Fibroblast of the aortic adventitia (primary cell): ENCODE measurements around the gene DCAF7. TPM values are rescaled to one million over a fixed set of nuclear protein-coding genes. Genes with fewer than 3 reads are reported as not detected.

Source experiments
- DNase-seq: peaks from one replicate; pipeline ENCODE4 v3.0.0-alpha.2; 2010; ENCODE audit warnings: low read depth
- H3K4me3 ChIP-seq: 2 replicates; pipeline ENCODE4 v1.5.1; 2011; ENCODE audit warnings: low read depth, mild to moderate bottlenecking, control low read depth, low read length, moderate library complexity
- total RNA-seq: library from RNA; depleted of rRNA; stranded (reverse); fragments of >200 nt; gene quantifications from 2 replicates; pipeline ENCODE4 v1.2.3, GENCODE V29; 2012; ENCODE audit warnings: low replicate concordance
- TF ChIP-seq, protein P1 (sequence below): IDR thresholded peaks from 2 replicates; pipeline ENCODE4 v1.5.1; 2011; ENCODE audit warnings: mild to moderate bottlenecking, low read length, control low read depth, inconsistent platforms; ENCODE audit not compliant: insufficient read depth

Gene DCAF7
- total RNA-seq, 1 donor, result 31.5 TPM

DNA sequence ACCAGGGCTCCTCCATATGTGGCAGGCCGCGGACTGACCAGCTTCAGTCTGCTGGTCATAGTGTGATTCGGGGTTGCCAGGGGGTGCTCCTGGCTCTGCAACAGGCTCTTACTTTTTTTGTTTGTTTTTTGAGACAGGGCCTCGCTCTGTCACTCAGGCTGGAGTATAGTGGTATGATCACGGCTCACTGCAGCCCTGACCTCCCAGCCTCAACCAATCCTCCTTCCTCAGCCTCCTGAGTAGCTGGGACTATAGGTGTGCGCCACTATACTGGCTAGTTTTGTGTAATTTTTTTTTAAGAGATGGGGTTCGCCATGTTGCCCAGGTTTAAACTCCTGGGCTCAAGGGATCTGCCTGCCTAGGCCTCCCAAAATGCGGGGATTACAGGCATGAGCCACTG is 38.9 kb upstream of the DCAF7 start:
- no peak overlapping the region for H3K4me3 ChIP-seq
- no peak for DNase-seq
- TF ChIP-seq, protein P1, sequence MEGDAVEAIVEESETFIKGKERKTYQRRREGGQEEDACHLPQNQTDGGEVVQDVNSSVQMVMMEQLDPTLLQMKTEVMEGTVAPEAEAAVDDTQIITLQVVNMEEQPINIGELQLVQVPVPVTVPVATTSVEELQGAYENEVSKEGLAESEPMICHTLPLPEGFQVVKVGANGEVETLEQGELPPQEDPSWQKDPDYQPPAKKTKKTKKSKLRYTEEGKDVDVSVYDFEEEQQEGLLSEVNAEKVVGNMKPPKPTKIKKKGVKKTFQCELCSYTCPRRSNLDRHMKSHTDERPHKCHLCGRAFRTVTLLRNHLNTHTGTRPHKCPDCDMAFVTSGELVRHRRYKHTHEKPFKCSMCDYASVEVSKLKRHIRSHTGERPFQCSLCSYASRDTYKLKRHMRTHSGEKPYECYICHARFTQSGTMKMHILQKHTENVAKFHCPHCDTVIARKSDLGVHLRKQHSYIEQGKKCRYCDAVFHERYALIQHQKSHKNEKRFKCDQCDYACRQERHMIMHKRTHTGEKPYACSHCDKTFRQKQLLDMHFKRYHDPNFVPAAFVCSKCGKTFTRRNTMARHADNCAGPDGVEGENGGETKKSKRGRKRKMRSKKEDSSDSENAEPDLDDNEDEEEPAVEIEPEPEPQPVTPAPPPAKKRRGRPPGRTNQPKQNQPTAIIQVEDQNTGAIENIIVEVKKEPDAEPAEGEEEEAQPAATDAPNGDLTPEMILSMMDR, result no peak

DNA sequence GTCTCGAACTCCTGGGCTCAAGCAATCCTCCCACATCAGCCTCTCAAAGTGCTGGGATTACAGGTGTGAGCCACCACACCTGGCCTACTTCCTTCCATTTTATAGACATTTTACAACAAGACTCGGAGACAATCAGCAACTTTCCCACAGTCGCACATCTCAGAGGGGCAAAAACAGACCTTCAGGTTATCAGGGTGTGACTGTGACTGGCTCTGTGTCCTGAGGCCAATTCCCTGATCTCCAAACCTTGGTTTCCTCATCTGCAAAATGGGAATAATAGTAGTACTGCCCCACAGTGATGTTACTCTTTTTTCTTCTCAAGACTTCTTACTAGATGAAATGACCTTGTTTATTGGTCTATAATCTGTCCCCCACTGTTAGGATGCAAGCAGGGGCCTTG is 37.9 kb upstream of the DCAF7 start:
- TF ChIP-seq, protein P1, result no peak
- H3K4me3 ChIP-seq, result no peak overlapping the region
- no peak for DNase-seq

DNA sequence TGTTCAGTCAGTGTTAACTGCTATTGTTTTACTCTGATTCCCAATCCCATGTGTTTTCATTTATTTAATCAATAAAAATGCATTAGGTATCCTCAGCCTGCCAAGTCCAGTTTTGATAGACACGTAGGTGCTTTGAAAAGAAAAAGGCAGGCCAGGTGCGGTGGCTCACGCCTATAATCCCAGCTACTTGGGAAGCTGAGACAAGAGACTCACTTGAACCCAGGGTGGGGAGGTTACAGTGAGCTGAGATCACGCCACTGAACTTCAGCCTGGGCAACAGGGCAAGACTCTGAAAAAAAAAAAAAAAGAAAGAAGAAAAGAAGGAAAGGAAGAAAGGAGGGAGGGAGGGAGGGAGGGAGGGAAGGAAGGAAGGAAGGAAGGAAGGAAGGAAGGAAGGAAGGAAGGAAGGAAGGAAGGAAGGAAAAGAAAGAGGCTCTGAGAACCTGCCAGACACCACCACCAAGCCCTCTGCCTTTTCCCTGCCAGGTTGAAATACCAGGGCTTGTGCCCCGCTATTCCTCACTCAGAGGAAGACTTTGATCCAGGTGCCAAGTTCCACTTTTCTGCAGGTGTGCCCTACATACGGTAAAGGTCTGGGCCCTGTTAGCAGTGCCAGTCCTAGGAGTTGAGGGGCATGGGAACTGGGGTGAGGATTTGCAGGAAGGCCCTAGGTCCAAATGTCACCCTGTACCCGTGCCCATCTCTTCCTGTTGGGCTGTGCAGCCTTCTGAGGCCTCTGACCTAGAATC is 37.2 kb upstream of the DCAF7 start:
- no peak for DNase-seq

DNA sequence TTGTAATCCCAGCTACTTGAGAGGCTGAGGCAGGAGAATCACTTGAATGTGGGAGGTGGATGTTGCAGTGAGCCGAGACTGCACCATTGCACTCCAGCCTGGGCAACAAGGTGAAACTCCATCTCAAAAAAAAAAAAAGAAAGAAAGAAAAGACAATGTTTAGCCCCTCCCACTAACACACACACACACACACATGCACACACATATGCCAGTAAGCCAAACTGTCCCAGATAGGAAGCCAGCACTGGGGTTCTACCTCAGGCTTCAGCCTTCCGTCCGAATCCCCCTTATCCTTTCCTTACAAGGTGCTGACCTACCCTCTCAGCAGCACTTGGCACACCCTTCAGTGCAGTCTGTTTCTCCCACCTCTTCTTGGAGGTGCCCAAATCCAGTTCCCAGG is 35.8 kb upstream of the DCAF7 start:
- no peak for DNase-seq
- TF ChIP-seq, protein P1, result no peak

More for the DNA sequence above, 37.2 kb upstream of the DCAF7 start:
- TF ChIP-seq, protein P1, result no peak
- no peak overlapping the region for H3K4me3 ChIP-seq

DNA sequence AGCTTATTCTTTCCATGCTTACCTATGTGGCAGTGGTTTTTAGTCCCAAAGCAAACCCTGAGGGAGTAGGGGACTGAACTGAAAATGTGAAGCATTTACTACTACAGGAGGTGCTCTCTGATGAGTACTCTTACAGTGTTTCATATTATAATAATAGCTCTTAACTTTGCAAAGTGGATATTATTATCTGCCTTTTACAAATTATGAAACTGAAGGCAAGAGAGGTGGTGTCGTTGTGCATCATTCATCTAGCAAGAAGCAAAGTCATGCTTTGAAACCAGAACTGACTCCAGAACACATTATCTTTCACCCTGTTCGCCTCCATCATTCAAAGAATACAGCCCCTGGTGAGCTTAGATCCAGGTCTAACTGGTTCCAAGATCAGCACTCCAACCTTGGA is 35.3 kb upstream of the DCAF7 start:
- TF ChIP-seq, protein P1, result no peak
- DNase-seq, result no peak
- H3K4me3 ChIP-seq, result no peak overlapping the region

More for the DNA sequence above, 35.8 kb upstream of the DCAF7 start:
- no peak overlapping the region for H3K4me3 ChIP-seq

DNA sequence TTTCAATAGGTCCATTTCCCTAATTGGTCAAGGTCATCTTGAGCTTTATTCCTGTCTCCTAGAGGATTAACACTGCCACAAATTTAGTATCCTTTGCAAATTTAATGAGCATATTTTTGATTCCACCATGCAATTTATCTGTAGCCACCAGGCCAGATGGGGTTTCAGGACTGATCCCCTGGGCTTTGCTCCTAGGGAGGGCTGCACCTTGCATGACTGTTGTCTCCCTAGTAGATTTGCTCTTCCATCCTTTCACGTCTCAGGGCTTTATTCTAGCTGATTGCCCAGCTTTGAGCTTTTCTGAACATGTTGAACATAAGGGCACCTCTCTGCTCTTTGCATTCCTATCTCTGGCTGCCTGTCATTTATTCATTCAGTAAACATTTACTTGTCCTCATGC is 34.9 kb upstream of the DCAF7 start:
- no peak overlapping the region for H3K4me3 ChIP-seq
- TF ChIP-seq, protein P1, result no peak
- no peak for DNase-seq
